ENCODE data around the gene MTOR.
"Not testable (repeated sequence)": the region's sequence is repeated elsewhere in the genome, so short reads cannot be mapped to it uniquely, and the experiment has no call there.

MTOR gene

GRCh38 chr1:11187931-11188330, 74.4 kb downstream of the MTOR start:
- H3K4me3 ChIP-seq (ENCODE audit: low read depth, low read length): no peak overlapping the region
- no peak for TF ChIP-seq CTCF (IDR thresholded peaks at IDR 0.05; ENCODE audit: low read depth, low read length)

GRCh38 chr1:11187494-11187893, 74.9 kb downstream of the MTOR start:
- no peak overlapping the region for H3K4me3 ChIP-seq (ENCODE audit: low read depth, low read length)
- no peak for TF ChIP-seq CTCF (IDR thresholded peaks at IDR 0.05; ENCODE audit: low read depth, low read length)

GRCh38 chr1:11187000-11187399, 75.4 kb downstream of the MTOR start:
- no peak overlapping the region for H3K4me3 ChIP-seq (ENCODE audit: low read depth, low read length)
- TF ChIP-seq CTCF (IDR thresholded peaks at IDR 0.05; ENCODE audit: low read depth, low read length): no peak

- no peak for TF ChIP-seq CTCF (IDR thresholded peaks at IDR 0.05; ENCODE audit: low read depth, low read length)
- no peak overlapping the region for H3K4me3 ChIP-seq (ENCODE audit: low read depth, low read length)
These were observed 77.4 kb downstream of the MTOR start for GRCh38 chr1:11184973-11185372.

GRCh38 chr1:11182884-11183283, 79.5 kb downstream of the MTOR start:
- no peak for TF ChIP-seq CTCF (IDR thresholded peaks at IDR 0.05; ENCODE audit: low read depth, low read length)
- no peak overlapping the region for H3K4me3 ChIP-seq (ENCODE audit: low read depth, low read length)

- H3K4me3 ChIP-seq (ENCODE audit: low read depth, low read length): no peak overlapping the region
- TF ChIP-seq CTCF (IDR thresholded peaks at IDR 0.05; ENCODE audit: low read depth, low read length): no peak
These were observed 82.0 kb downstream of the MTOR start for GRCh38 chr1:11180342-11180744.

- H3K4me3 ChIP-seq (ENCODE audit: low read depth, low read length): not testable (repeated sequence)
These were observed 82.6 kb downstream of the MTOR start for GRCh38 chr1:11179749-11180148.

- no peak overlapping the region for H3K4me3 ChIP-seq (ENCODE audit: low read depth, low read length)
- no peak for TF ChIP-seq CTCF (IDR thresholded peaks at IDR 0.05; ENCODE audit: low read depth, low read length)
These were observed 83.2 kb downstream of the MTOR start for GRCh38 chr1:11179125-11179524.

All from WI38 (cell line).